CD4-positive, alpha-beta memory T cell (primary cell): Measurements from ENCODE around the gene OBP2A. TPM values are rescaled to one million over a fixed set of nuclear protein-coding genes. Genes with fewer than 3 reads are reported as not detected.

Experiments used
- CTCF ChIA-PET: fragments of 350-600 bp; sonication (Branson Sonifier 250); formaldehyde crosslinking; loops from one replicate; lab custom pipeline; 2021; ENCODE audit warnings: inconsistent platforms; ENCODE audit not compliant: partially characterized antibody; lab: Charles Lee
- POLR2A ChIA-PET: fragments of 350-600 bp; sonication (Branson Sonifier 250); formaldehyde crosslinking; loops from one replicate; lab custom pipeline; 2021; ENCODE audit not compliant: partially characterized antibody; lab: Charles Lee
- DNase-seq, 5 donors: peaks; one replicate each; pipeline versions ENCODE4 v3.0.0 to v3.0.0-alpha.2; 2020 to 2022; ENCODE audit warnings: mixed read lengths in 1 of 5
- H3K27ac ChIP-seq: one replicate; pipeline ENCODE4 v1.7.0; 2013; ENCODE audit warnings: low read depth, low read length
- H3K27me3 ChIP-seq: 2 replicates; pipeline ENCODE4 v1.7.0; 2013; ENCODE audit warnings: mild to moderate bottlenecking, low read length, moderate library complexity; ENCODE audit not compliant: insufficient read depth
- H3K36me3 ChIP-seq: 2 replicates; pipeline ENCODE4 v1.7.0; 2013; ENCODE audit warnings: mild to moderate bottlenecking, low read length, moderate library complexity; ENCODE audit not compliant: insufficient read depth
- H3K4me1 ChIP-seq: 2 replicates; pipeline ENCODE4 v1.7.0; 2013; ENCODE audit warnings: mild to moderate bottlenecking, low read length, moderate library complexity; ENCODE audit not compliant: insufficient read depth
- H3K4me3 ChIP-seq, 2 donors: one replicate each; pipeline ENCODE4 v1.7.0; 2013; ENCODE audit warnings: low read length in 2 of 2, mild to moderate bottlenecking in 1 of 2
- H3K9me3 ChIP-seq, 2 donors: one replicate each; pipeline ENCODE4 v1.7.0; 2013; ENCODE audit warnings: low read length in 2 of 2, control low read depth in 1 of 2; ENCODE audit not compliant: control insufficient read depth in 1 of 2
- H3K27ac Mint-ChIP-seq, 7 donors: one replicate each; pipeline ENCODE4 v1.8.0; 2020 to 2021; ENCODE audit warnings: mixed read lengths in 7 of 7, mild to moderate bottlenecking in 6 of 7, inconsistent platforms in 3 of 7, moderate library complexity in 3 of 7
- H3K27me3 Mint-ChIP-seq, 2 donors: one replicate each; pipeline ENCODE4 v1.8.0; 2020 to 2021; ENCODE audit warnings: mixed read lengths in 2 of 2
- H3K36me3 Mint-ChIP-seq, 2 donors: one replicate each; pipeline ENCODE4 v1.8.0; 2020 to 2021; ENCODE audit warnings: mixed read lengths in 2 of 2, inconsistent platforms in 1 of 2, mild to moderate bottlenecking in 1 of 2
- H3K4me1 Mint-ChIP-seq, 4 donors: one replicate each; pipeline ENCODE4 v1.8.0; 2020 to 2021; ENCODE audit warnings: mixed read lengths in 4 of 4, mild to moderate bottlenecking in 1 of 4
- H3K4me3 Mint-ChIP-seq, 8 donors: one replicate each; pipeline ENCODE4 v1.8.0; 2020 to 2021; ENCODE audit warnings: mixed read lengths in 8 of 8, mild to moderate bottlenecking in 7 of 8, moderate library complexity in 6 of 8, inconsistent platforms in 3 of 8
- H3K9me3 Mint-ChIP-seq, 8 donors: one replicate each; pipeline ENCODE4 v1.8.0; 2020 to 2021; ENCODE audit warnings: mixed read lengths in 8 of 8, mild to moderate bottlenecking in 5 of 8, inconsistent platforms in 3 of 8, moderate library complexity in 1 of 8
- intact Hi-C: fragments of 100-400 bp; cut with micrococcal nuclease; formaldehyde crosslinking; loops from one replicate; pipeline ENCODE4 v1.15.1; 2023
- polyA plus RNA-seq, 2 donors: library from polyadenylated mRNA; unstranded; fragments of 300-500 nt; fragmentation: Illumina TruSeq; gene quantifications; one replicate each; pipeline ENCODE4 v1.2.3, GENCODE V29; 2021
- total RNA-seq, 2 experiments: library from RNA; stranded (reverse); gene quantifications; one replicate each; pipeline ENCODE4 v1.2.3, GENCODE V29; 2021

OBP2A gene
- total and polyA plus RNA-seq, 4 experiments from 2014 or later = not detected

GRCh38 chr9:135506327-135507103 is 39.4 kb upstream of the OBP2A start:
- Histone ChIP-seq H3K36me3 (peaks cover 23% of the 10 kb centered on the region), H3K27me3 (no peaks in the 10 kb centered on the region), H3K4me3 (no peak overlapping the region), H3K27ac (no peak overlapping the region), H3K9me3 (no peaks in the 10 kb centered on the region), H3K4me1 (peaks cover 18% of the 10 kb centered on the region)
- no peak overlapping the region for H3K27ac Mint-ChIP-seq
- CTCF ChIA-PET = no interaction called here
- H3K36me3 Mint-ChIP-seq = peaks cover 24 to 25% of the 10 kb centered on the region in 2 donors
- no peak for DNase-seq
- no peak overlapping the region for H3K4me3 Mint-ChIP-seq
- intact Hi-C loops = no loop called here
- no peaks in the 10 kb centered on the region for H3K27me3 Mint-ChIP-seq
- H3K9me3 Mint-ChIP-seq = peaks cover 0 to 18% (median 13%) of the 10 kb centered on the region in 8 donors
- POLR2A ChIA-PET = no interaction called here
- peaks cover 5 to 24% (median 14%) of the 10 kb centered on the region in 4 donors for H3K4me1 Mint-ChIP-seq

- H3K27ac ChIP-seq = no peak overlapping the region
Observed at GRCh38 chr9:135507104-135508035, 38.6 kb upstream of the OBP2A start.

GRCh38 chr9:135508211-135508820 is 37.6 kb upstream of the OBP2A start:
- Mint-ChIP-seq H3K9me3 (peaks cover 0 to 18% (median 13%) of the 10 kb centered on the region in 8 donors), H3K27me3 (no peaks in the 10 kb centered on the region), H3K4me3 (no peak overlapping the region), H3K4me1 (peaks cover 2 to 19% (median 10%) of the 10 kb centered on the region in 4 donors), H3K27ac (no peak overlapping the region), H3K36me3 (peaks cover 14 to 17% of the 10 kb centered on the region in 2 donors)
- Histone ChIP-seq H3K9me3 (no peaks in the 10 kb centered on the region), H3K27ac (no peak overlapping the region), H3K36me3 (peaks cover 14% of the 10 kb centered on the region), H3K4me1 (peaks cover 6% of the 10 kb centered on the region), H3K27me3 (no peaks in the 10 kb centered on the region), H3K4me3 (no peak overlapping the region)
- no peak for DNase-seq
- POLR2A ChIA-PET = no interaction called here
- CTCF ChIA-PET = no interaction called here
- intact Hi-C loops = no loop called here

More at GRCh38 chr9:135507104-135508035, 38.6 kb upstream of the OBP2A start:
- no peak overlapping the region for H3K27ac Mint-ChIP-seq
- Histone ChIP-seq H3K27me3 (no peaks in the 10 kb centered on the region), H3K9me3 (no peaks in the 10 kb centered on the region), H3K4me3 (no peak overlapping the region), H3K36me3 (peaks cover 23% of the 10 kb centered on the region), H3K4me1 (peaks cover 9% of the 10 kb centered on the region)
- H3K36me3 Mint-ChIP-seq = peaks cover 22 to 23% of the 10 kb centered on the region in 2 donors
- CTCF ChIA-PET = no interaction called here
- POLR2A ChIA-PET = no interaction called here
- intact Hi-C loops = no loop called here
- no peak for DNase-seq
- H3K27me3 Mint-ChIP-seq = no peaks in the 10 kb centered on the region
- H3K4me1 Mint-ChIP-seq = peaks cover 2 to 17% (median 10%) of the 10 kb centered on the region in 4 donors
- H3K4me3 Mint-ChIP-seq = no peak overlapping the region
- peaks cover 0 to 18% (median 13%) of the 10 kb centered on the region in 8 donors for H3K9me3 Mint-ChIP-seq

- Histone ChIP-seq H3K4me1 (peaks cover 4% of the 10 kb centered on the region), H3K27ac (no peak overlapping the region), H3K4me3 (no peak overlapping the region), H3K36me3 (peaks cover 4% of the 10 kb centered on the region), H3K27me3 (no peaks in the 10 kb centered on the region), H3K9me3 (no peaks in the 10 kb centered on the region)
- intact Hi-C loops = no loop called here
- peaks cover 6 to 11% of the 10 kb centered on the region in 2 donors for H3K36me3 Mint-ChIP-seq
- H3K4me3 Mint-ChIP-seq = no peak overlapping the region
- ChIA-PET POLR2A (no interaction called here), CTCF (no interaction called here)
- peaks cover 2 to 12% (median 5%) of the 10 kb centered on the region in 4 donors for H3K4me1 Mint-ChIP-seq
- H3K27me3 Mint-ChIP-seq = no peaks in the 10 kb centered on the region
- DNase-seq = no peak
- H3K9me3 Mint-ChIP-seq = peaks cover 0 to 18% (median 13%) of the 10 kb centered on the region in 8 donors
- no peak overlapping the region for H3K27ac Mint-ChIP-seq
Observed at GRCh38 chr9:135509458-135509857, 36.5 kb upstream of the OBP2A start.

GRCh38 chr9:135512241-135512603 is 33.7 kb upstream of the OBP2A start:
- no peaks in the 10 kb centered on the region for H3K27me3 ChIP-seq
- no peaks in the 10 kb centered on the region for H3K4me1 ChIP-seq
- H3K36me3 ChIP-seq = no peaks in the 10 kb centered on the region
- Mint-ChIP-seq H3K9me3 (peaks cover 0 to 18% (median 13%) of the 10 kb centered on the region in 8 donors), H3K27ac (peak overlapping the region in 1 of 7 donors; percentile 67), H3K4me3 (no peak overlapping the region), H3K36me3 (peaks cover 0 to 7% of the 10 kb centered on the region in 2 donors), H3K27me3 (no peaks in the 10 kb centered on the region), H3K4me1 (peaks cover 0 to 8% (median 4%) of the 10 kb centered on the region in 4 donors)
- CTCF ChIA-PET = no interaction called here
- no peak for DNase-seq
- H3K9me3 ChIP-seq = no peaks in the 10 kb centered on the region
- intact Hi-C loops = no loop called here
- H3K4me3 ChIP-seq = no peak overlapping the region
- POLR2A ChIA-PET = no interaction called here
- H3K27ac ChIP-seq = no peak overlapping the region

GRCh38 chr9:135512904-135513303 is 33.0 kb upstream of the OBP2A start:
- ChIA-PET POLR2A (no interaction called here), CTCF (no interaction called here)
- intact Hi-C loops = no loop called here
- no peaks in the 10 kb centered on the region for H3K27me3 Mint-ChIP-seq
- H3K9me3 Mint-ChIP-seq = peaks cover 0 to 16% (median 13%) of the 10 kb centered on the region in 8 donors
- no peaks in the 10 kb centered on the region for H3K9me3 ChIP-seq
- H3K4me3 ChIP-seq = no peak overlapping the region
- H3K4me1 Mint-ChIP-seq = peaks cover 0 to 8% (median 4%) of the 10 kb centered on the region in 4 donors
- no peaks in the 10 kb centered on the region for H3K36me3 ChIP-seq
- peak overlapping the region in 1 of 7 donors; percentile 67 for H3K27ac Mint-ChIP-seq
- no peak overlapping the region for H3K27ac ChIP-seq
- no peaks in the 10 kb centered on the region for H3K27me3 ChIP-seq
- DNase-seq = no peak
- peaks cover 0 to 7% of the 10 kb centered on the region in 2 donors for H3K36me3 Mint-ChIP-seq
- H3K4me1 ChIP-seq = no peaks in the 10 kb centered on the region
- no peak overlapping the region for H3K4me3 Mint-ChIP-seq
